HTERT RPE-1 (cell line): ENCODE data around the gene PLXNA4.

Source experiments
- in situ Hi-C: fragments of 300-500 bp; cut with MboI; formaldehyde crosslinking; loops from 4 replicates; pipeline ENCODE4 v1.14.3; 2020; ENCODE audit warnings: low sequenced_read_pairs

PLXNA4 gene

DNA sequence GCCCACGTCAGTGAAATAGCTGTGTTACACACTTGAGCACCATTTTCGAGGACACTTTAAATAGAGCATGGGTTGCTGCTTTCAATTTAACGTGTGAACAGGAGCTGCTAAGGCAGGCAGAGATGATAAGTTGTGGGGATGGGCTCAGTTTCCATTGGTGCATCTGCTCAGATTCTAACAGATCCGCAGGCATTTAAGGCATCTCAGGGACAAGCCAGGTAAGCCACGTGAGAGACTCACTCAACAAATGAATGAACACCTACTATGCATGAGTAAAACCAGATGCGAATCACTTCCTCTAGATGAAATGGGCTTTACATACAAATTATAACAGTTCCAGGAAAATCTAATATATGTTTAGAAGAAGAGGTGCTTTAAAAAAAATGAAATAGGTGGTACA is 34.6 kb downstream of the PLXNA4 start:
- in situ Hi-C loops = no loop called here

DNA sequence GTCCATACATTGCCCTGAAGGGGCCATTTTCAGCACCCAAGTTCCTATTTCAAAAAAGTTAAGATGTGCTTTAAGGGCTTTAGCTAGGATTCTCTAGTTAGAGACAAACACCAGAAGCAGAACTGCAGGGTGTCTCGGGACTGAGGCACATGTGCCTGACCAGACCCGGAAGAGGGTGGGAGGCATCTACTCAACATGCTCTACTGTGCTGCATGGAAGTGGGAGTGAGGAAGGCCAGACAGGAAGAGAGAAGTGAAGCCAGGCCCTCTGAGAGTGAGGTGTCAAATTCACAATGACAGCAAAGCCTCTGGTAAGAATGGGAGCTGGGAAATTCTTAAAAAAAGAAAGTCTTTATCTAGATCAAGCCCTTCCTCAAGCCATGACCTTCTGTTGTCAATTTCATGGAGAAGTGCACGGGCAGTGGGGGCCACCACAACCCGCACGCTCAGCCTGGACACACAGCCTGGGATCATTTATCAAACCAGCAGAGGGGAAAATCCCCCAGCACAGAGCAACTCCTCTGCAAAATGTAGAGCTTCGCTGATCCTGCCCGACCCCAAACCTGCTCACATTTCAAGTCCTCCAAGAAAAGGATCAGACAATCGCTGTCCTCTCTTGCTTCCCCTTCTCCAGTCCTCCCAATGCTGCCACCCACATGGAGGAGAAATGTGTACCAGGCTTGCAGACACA is 38.7 kb downstream of the PLXNA4 start:
- in situ Hi-C loops = no loop called here

- in situ Hi-C loops = no loop called here
These were observed 39.4 kb downstream of the PLXNA4 start for GRCh38 chr7:132536654-132537395.

DNA sequence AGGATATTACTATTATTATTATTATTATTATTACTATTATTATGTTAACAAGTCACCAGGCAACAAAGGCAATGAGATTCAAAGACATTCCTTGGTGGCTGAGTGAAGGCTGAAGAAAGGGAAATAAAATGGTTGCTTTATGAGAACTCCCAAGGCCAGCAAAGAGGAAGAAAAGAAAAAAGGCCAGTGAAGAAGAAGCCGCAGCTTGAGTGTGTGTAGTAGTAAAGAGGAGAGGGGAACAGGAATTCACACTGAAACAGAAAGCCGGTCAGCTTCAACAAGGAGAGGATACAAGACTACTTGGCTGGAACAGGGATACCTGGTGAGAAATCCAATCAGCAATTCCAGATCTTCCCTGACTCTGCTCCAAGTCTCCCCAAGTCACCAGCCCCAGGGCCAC is 42.4 kb downstream of the PLXNA4 start:
- in situ Hi-C loops = no loop called here

DNA sequence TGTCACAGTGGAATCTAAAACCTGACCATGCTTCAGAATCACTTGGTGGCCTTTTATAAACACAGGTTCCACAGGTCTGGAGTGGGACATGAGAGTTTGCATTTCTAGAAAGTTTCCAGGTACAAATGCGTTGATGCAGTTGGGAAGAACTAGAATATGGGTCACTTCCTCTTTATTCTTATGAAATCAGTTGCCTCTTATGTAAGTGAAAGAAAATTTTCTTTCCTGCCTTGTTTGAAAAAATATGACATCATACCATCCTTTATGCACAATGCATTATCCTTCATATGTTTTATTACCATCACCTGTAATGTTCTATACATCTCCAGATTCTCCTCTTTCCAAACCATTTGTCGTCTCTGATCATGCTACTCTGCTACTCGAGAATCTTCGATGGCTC is 44.0 kb downstream of the PLXNA4 start:
- in situ Hi-C loops = no loop called here

DNA sequence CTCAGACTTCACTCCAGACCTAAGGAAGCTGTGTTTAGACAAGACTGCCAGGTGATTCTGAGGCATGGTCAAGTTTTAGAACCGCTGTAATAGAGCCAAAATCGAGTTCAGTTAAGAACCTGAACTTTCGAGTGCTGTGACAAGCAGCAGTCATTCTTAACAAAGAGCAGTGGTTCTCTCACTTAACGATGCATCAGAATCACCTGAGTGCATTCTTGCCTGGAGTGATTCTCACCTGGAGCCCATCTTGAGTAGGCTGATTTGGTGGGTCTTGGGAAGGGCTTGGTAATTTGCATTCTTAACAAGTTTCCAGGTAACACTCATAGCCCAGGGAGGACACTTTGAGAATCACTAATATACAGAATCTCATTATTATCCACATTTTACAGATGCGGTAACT is 44.7 kb downstream of the PLXNA4 start:
- in situ Hi-C loops = no loop called here

DNA sequence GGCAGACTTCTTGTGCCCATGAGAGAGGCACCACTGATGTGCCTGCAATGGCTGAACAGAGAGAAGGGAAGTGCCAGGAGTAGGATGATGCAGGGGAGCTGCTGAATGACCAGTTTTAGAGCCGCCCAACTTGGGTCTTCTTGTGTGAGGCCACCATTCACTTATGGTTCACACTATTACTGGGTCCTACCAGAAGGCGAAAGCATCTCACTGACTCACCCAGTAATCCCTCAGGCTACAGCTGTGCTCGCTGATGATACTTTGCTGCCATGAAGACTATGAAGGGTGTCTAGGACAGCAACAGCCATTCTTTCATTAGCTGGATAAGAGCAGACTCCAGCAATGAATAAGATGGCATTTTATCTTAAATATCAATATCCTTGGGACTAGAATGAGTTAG is 47.6 kb downstream of the PLXNA4 start:
- in situ Hi-C loops = no loop called here

GRCh38 chr7:132527467-132528410 is 48.5 kb downstream of the PLXNA4 start:
- in situ Hi-C loops = no loop called here

DNA sequence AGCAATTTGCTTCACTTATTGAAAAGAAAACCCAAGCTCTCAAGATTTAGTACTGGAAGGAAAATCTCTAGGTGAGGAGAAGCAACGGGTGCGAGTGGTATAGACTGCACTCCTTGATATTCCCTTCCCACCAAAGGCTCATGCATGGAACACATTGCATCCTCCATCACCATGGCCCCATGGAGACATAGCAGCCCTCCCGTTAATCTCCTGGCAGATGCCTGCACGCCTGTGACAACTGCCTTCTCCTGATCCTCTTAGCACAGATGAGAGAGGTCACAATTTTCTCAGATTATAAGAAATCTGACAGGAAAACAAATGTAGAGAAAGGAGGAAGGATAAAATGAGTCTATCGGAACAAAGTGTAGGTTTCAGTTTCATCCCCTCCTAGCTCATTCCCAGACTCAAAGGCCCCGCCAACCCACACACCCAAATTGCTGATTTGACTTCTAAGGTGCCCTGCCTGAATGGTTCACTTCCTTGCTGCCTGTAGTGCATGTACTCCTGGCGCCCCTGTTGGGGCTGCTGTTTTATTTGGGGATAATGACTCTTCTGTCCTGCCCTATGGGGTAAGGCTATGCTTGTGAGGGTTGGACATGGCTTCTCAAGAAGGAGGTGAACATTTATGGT is 50.0 kb downstream of the PLXNA4 start:
- in situ Hi-C loops = no loop called here

DNA sequence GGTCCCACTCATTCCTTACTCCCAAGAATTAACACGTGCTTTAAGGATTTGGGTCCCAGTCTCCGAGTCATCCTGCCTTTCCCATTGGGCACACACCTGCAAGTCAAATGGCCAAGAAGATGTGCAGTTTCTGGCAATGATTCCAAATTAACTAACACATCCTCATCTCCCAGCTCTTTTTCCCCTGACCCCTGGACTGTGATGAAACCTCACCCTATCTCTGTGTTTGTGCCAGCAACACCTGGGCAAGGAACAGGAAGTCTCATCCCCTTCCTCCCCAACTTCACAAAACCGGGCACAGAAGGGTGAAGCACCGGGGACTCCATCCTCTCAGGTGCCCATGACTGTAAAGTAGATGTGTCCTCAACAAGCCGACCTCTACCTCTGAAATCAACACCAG is 54.8 kb downstream of the PLXNA4 start:
- in situ Hi-C loops = no loop called here

DNA sequence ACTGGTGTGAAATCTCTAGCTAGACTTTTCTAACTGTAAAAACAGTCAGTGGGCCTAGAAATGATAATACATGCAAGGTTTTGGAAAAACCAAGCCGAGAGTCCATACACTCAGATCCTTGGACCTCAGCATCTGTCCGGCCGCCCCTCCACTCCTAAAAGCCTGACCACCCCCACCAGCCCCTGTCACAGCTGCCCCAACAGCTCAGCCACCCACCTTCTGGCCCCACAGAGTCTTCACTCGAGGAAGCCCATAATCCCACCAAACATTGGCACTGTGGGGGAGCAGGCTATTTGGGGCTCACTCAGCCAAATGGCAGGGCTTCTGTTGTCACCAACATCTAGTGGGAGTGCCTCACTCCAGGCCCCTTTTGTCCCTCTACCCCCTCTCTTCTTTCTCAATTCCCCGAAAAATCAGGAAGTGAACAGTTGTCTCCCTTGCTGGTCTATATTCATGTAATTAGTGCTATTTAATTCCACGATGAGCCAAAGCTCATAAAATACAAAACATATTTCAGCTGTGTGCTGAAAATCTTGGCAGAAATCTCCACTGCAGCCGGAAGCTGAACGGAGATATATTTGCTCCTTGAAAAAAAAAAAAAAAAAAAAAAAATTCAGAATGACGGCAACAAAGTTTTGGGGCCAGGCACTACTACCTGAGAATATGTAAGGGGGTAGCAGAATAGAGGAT is 55.5 kb downstream of the PLXNA4 start:
- in situ Hi-C loops = no loop called here

- in situ Hi-C loops = no loop called here
These were observed 56.3 kb downstream of the PLXNA4 start for GRCh38 chr7:132519936-132520335.

DNA sequence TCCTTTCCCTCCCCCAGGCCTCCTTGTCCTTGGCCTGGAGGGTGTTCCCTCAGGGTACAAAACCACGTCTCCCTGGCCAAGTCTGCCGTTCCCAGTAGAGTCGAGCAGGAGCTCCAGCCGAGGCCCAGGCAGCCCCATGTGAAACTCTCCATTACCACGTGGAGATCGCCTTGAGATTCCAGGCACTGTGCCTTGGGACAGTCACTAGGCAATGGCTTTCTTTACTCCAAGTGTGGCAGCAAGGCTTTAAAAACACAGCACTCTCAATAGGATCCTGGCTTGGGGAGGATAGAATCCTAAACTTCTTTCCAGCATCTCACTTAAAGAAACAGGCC is 57.5 kb downstream of the PLXNA4 start:
- in situ Hi-C loops = no loop called here

GRCh38 chr7:132518102-132518838 is 58.0 kb downstream of the PLXNA4 start:
- in situ Hi-C loops = no loop called here

DNA sequence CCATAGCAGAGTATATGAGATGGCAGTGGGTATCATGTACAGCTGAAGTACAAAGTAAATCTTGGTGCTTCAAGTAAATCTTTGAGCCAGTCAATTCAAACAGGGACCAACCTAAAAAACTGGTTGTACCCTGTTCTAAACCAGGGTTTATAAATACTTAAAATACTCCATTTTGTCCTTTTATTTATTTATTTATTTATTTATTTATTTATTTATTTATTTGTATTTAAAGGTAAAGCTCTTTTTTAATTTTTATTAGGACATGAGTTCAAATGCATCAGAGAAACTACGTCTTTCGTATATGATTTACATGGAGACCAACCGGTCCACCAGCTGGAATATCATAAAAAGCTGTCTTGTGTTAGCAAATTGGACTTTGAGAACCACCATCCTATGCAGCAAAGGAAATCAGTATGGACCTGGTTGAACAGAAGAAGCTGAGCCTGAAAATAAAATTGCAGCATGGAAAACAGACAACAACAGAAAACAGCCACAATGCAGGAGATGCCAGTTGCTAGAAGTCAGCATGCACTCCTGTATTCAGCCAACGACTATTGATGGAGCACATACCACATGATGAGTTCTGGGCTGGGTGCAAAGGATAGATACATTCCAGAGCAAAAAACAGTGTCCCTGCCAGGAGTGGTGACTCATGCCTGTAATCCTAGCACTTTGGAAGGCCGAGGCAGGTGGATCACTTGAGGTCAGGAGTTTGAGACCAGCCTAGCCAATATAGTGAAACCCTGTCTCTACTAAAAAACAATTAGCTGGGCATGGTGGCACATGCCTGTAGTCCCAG is 60.0 kb downstream of the PLXNA4 start:
- in situ Hi-C loops = no loop called here

DNA sequence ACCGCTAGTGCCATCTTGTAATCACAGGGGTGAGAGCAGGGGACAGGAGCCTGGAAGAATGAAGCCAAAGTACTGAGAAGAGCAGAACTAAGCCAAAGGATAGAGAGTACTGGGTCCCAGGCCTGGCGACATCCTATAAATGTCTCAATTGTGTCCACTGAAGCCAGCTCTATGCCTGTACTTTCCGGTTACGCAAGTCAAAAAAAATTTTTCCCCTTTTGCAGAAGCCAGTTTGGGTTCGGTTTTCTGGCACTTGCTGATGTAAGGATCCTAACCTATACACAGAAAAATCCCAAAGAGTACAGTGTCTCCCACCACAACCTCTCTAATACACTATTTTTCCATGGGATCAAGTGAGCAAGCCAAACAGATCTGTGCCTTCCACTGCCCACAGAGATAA is 61.1 kb downstream of the PLXNA4 start:
- in situ Hi-C loops = no loop called here

DNA sequence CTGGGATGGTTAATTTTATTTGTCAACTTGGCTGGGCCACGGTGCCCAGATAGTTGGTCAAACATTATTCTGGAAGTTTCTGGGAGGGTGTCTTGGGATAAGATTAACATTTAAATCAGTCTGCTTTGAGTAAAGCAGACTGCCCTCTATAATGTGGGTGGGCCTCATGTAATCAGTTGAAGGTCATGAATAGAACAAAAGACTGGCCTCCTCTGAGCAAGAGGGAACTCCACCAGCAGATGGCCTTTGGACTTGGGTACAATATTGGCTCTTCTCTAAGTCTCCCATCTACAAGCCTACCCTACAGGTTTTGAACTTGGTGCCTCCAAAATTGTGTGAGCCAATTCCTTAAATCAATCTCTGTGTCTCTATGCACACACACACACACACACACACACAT is 61.8 kb downstream of the PLXNA4 start:
- in situ Hi-C loops = no loop called here

DNA sequence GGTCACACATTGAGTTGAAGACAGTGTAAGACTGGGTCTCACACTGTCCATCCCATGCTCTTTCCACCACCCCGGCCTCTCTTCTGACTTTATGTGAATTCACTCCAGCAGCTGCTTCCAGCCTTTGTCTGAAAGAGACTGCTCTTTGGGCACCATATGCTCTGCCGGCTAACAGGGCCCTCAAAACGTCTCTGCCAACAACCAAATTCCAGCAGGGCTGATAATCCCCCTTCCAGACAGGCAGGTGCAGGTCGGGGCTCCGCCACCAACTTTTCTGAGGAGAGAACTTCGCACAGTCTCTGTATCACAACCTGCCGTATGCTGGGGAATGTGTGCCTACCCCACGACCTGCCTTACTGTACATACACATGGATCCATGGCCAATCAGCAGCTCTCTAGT is 64.3 kb downstream of the PLXNA4 start:
- in situ Hi-C loops = no loop called here

- in situ Hi-C loops = no loop called here
These were observed 64.9 kb downstream of the PLXNA4 start for GRCh38 chr7:132511387-132511786.
